Activated T-helper 1 cell treated with anti-CD3 and anti-CD28 coated beads, Interleukin-12 subunit alpha, Interleukin-12 subunit beta, Interleukin-2, Interleukin-4 antibody, amounts not matched to agents 30 ng/mL and 10 ng/mL and 1 ng/mL, durations not matched to agents 14 hours and 24 hours and 36 hours (primary cell): ENCODE results near the gene ADCYAP1. TPM values are rescaled to one million over a fixed set of nuclear protein-coding genes. Genes with fewer than 3 reads are reported as not detected.
A peak's percentile ranks its signal among the peaks of the same experiment; 100 is the strongest.

Source experiments
- DNase-seq: peaks from one replicate; pipeline ENCODE4 v3.0.0; 2021; ENCODE audit warnings: low spot score
- H3K27ac Mint-ChIP-seq: one replicate; pipeline ENCODE4 v1.8.0; 2021; ENCODE audit warnings: mild to moderate bottlenecking, mixed read lengths
- H3K27me3 Mint-ChIP-seq: one replicate; pipeline ENCODE4 v1.8.0; 2022; ENCODE audit warnings: mild to moderate bottlenecking, moderate library complexity, mixed read lengths; ENCODE audit not compliant: insufficient read depth
- H3K36me3 Mint-ChIP-seq: one replicate; pipeline ENCODE4 v1.8.0; 2021; ENCODE audit warnings: low read depth, mixed read lengths
- H3K4me1 Mint-ChIP-seq: one replicate; pipeline ENCODE4 v1.8.0; 2021; ENCODE audit warnings: low read depth, mixed read lengths
- H3K4me3 Mint-ChIP-seq: one replicate; pipeline ENCODE4 v1.8.0; 2021; ENCODE audit warnings: mild to moderate bottlenecking, moderate library complexity, mixed read lengths
- H3K9me3 Mint-ChIP-seq: one replicate; pipeline ENCODE4 v1.8.0; 2021; ENCODE audit warnings: mixed read lengths
- intact Hi-C: fragments of 100-400 bp; cut with micrococcal nuclease; formaldehyde crosslinking; loops from one replicate; pipeline ENCODE4 v1.15.1; 2024
- total RNA-seq: library from RNA; stranded (reverse); gene quantifications from 2 replicates; pipeline ENCODE4 v1.2.3, GENCODE V29; 2022

ADCYAP1 gene
- total RNA-seq, 1 donor from 2014 or later: not detected

GRCh38 chr18:903701-904100 lies 970 bp upstream of the ADCYAP1 start:
- no peaks in the 10 kb centered on the region for H3K9me3 Mint-ChIP-seq
- intact Hi-C loops: loop anchor here (5.0 kb wide), 1 partner anchor 59 kb away; no protein-coding TSS in a partner anchor
- H3K27me3 Mint-ChIP-seq: peaks cover 65% of the 10 kb centered on the region
- DNase-seq: peak; percentile 22
- H3K4me1 Mint-ChIP-seq: peaks cover 4% of the 10 kb centered on the region
- no peak overlapping the region for H3K4me3 Mint-ChIP-seq
- peaks cover 3% of the 10 kb centered on the region for H3K36me3 Mint-ChIP-seq
- H3K27ac Mint-ChIP-seq: peak overlapping the region; percentile 34

GRCh38 chr18:905307-905947 lies 756 bp downstream of the ADCYAP1 start:
- Mint-ChIP-seq H3K27ac (peak overlapping the region; percentile 57), H3K9me3 (no peaks in the 10 kb centered on the region), H3K27me3 (peaks cover 70% of the 10 kb centered on the region), H3K36me3 (peaks cover 5% of the 10 kb centered on the region), H3K4me1 (peaks cover 7% of the 10 kb centered on the region), H3K4me3 (no peak overlapping the region)
- intact Hi-C loops: no loop called here
- DNase-seq: no peak

DNA sequence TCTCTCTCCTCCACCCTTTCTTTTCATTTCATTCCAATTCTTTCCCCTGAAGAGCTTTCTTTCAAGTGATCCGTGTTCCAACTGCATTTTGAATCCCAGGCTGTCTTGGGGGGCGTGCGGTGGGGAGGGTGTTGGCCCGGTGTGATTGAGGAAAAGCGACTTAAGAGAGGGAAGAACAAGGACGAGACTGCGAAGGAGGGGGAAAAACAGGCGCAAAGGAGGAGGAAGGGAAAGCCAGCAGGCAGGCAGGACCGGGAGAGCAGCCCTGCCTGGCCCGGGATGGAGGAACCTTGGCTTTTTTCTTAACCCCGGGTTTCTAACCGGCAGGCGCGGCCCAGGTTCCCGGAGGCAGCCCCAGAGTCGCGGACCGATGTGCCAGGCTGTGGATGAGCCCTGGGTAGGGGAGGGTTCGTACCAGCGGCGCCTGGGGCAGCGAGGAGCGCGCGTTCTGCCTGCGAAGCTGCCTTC lies 1.3 kb downstream of the ADCYAP1 start:
- no peak for DNase-seq
- Mint-ChIP-seq H3K27ac (peak overlapping the region; percentile 57), H3K4me3 (no peak overlapping the region), H3K36me3 (peaks cover 5% of the 10 kb centered on the region), H3K27me3 (peaks cover 71% of the 10 kb centered on the region), H3K4me1 (peaks cover 7% of the 10 kb centered on the region), H3K9me3 (no peaks in the 10 kb centered on the region)
- intact Hi-C loops: no loop called here

DNA sequence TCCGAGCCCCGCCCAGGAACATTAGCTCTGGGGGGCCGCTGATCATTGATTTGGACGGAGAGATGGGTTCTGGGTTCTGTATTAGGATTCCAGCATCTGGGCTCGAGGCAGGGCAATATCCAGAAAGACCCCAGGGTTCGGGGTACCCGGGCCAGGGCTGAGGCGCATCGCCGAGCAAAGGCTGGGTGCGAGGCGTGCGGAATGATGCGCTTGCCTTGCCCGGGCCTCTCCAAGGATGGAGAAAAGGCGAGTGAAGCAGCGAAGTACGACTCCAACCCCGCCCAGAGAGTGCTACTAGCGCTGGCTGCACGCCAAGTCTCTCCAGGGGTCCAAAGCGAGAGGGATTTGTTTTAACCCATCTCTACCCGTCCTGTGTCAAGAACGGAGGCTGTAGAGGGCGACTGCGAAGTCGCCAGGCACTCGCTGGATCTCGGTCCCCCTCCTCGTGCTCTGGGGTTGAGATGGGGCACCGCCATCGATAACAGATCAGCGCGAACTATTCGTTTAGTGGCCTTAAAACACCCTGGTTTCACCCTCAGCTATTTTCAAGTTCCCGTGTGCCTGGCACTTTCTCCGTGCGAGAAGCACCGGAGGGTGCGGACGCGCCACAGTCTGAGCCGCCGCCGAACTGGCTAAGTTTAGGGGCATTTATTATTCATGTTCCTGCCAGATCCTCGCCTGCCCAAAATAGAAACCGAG lies 1.9 kb downstream of the ADCYAP1 start:
- peak overlapping the region; percentile 40 for H3K27ac Mint-ChIP-seq
- no peaks in the 10 kb centered on the region for H3K9me3 Mint-ChIP-seq
- H3K4me1 Mint-ChIP-seq: peaks cover 7% of the 10 kb centered on the region
- intact Hi-C loops: no loop called here
- peaks cover 73% of the 10 kb centered on the region for H3K27me3 Mint-ChIP-seq
- peak overlapping the region; percentile 22 for H3K4me3 Mint-ChIP-seq
- no peak for DNase-seq
- H3K36me3 Mint-ChIP-seq: peaks cover 5% of the 10 kb centered on the region

- H3K4me1 Mint-ChIP-seq: peaks cover 7% of the 10 kb centered on the region
- no peak overlapping the region for H3K4me3 Mint-ChIP-seq
- H3K27me3 Mint-ChIP-seq: peaks cover 74% of the 10 kb centered on the region
- intact Hi-C loops: no loop called here
- DNase-seq: no peak
- no peak overlapping the region for H3K27ac Mint-ChIP-seq
- H3K9me3 Mint-ChIP-seq: no peaks in the 10 kb centered on the region
- H3K36me3 Mint-ChIP-seq: peaks cover 4% of the 10 kb centered on the region
Measured at GRCh38 chr18:907115-907884, 2.6 kb downstream of the ADCYAP1 start.

DNA sequence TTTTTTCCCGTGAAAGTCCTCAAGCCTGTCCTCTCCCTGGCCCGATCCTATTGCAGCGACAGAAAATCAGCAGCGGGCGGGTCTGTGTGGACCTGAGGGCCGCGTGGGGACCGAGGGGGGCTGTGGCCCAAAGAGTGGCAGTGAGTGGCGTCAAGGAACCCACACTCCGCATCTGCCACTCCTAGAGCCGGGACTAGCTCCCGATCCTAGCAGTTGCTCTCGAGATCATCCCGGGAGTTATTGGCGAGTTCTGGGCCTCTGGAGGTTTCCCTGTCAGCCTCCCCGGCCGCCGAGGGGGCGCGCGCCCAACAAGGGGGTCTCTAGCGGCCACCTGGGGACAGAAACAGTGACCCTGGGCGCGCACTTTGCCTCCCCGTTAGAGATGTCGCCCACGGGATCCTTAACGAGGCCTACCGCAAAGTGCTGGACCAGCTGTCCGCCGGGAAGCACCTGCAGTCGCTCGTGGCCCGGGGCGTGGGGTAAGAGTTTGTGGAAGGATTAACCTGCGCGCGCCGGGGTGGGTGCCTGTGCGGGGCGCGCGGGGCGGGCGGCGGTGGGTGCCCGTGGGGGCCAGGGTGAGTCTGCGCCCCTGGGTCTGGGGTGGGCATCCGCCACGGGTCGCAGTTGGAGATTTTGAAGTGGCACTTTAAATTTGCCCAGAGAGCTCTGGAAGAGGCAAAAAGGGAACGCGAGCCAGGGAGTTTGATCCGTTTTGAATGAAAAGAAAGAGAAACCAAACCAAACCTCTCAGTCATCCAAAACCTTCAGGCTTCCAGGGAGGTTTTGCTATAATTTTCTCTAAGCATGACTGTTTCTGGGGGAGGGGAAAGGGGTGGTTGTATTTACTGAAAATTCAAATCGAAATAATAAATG lies 3.5 kb downstream of the ADCYAP1 start:
- Mint-ChIP-seq H3K36me3 (peaks cover 3% of the 10 kb centered on the region), H3K9me3 (no peaks in the 10 kb centered on the region), H3K27me3 (peaks cover 68% of the 10 kb centered on the region), H3K4me3 (peak overlapping the region; percentile 72), H3K27ac (no peak overlapping the region), H3K4me1 (peaks cover 7% of the 10 kb centered on the region)
- no peak for DNase-seq
- intact Hi-C loops: no loop called here

- H3K27me3 Mint-ChIP-seq: peaks cover 62% of the 10 kb centered on the region
- H3K9me3 Mint-ChIP-seq: no peaks in the 10 kb centered on the region
- intact Hi-C loops: no loop called here
- peak overlapping the region; percentile 23 for H3K27ac Mint-ChIP-seq
- peaks cover 3% of the 10 kb centered on the region for H3K36me3 Mint-ChIP-seq
- H3K4me1 Mint-ChIP-seq: peaks cover 7% of the 10 kb centered on the region
- no peak for DNase-seq
- H3K4me3 Mint-ChIP-seq: peak overlapping the region; percentile 72
Measured at GRCh38 chr18:908758-909724, 4.4 kb downstream of the ADCYAP1 start.

GRCh38 chr18:910247-910646 lies 5.6 kb downstream of the ADCYAP1 start:
- Mint-ChIP-seq H3K36me3 (peaks cover 3% of the 10 kb centered on the region), H3K9me3 (no peaks in the 10 kb centered on the region), H3K4me3 (no peak overlapping the region), H3K27ac (no peak overlapping the region), H3K27me3 (peaks cover 52% of the 10 kb centered on the region), H3K4me1 (peaks cover 7% of the 10 kb centered on the region)
- intact Hi-C loops: loop anchor here (5.0 kb wide), 1 partner anchor 408 kb away; the partner anchor contains the start of gene COLEC12
- DNase-seq: no peak

GRCh38 chr18:911025-911424 lies 6.4 kb downstream of the ADCYAP1 start:
- Mint-ChIP-seq H3K4me3 (no peak overlapping the region), H3K27ac (no peak overlapping the region), H3K4me1 (peaks cover 7% of the 10 kb centered on the region), H3K36me3 (peaks cover 3% of the 10 kb centered on the region), H3K27me3 (peaks cover 48% of the 10 kb centered on the region), H3K9me3 (no peaks in the 10 kb centered on the region)
- intact Hi-C loops: loop anchor here (5.0 kb wide), 1 partner anchor 409 kb away; the partner anchor contains the start of gene COLEC12
- DNase-seq: no peak

DNA sequence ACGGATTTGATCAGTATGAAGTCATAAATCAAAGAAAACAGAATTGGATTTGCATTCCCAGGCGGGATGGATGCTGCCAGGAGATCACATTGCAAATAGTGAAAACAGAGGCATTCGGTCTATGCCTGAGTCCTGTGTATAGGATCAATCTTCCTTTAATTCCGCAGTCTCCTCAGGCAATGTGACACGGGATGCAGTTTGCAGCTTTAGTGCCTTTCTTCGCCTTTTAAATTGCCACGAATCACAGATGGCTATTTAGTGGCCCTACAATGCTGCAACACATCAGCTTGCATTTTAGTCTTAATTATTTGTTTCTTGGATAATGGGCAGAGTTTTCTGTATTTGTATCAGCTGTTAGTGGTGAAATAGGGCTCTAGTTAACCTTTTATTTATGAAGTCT lies 6.8 kb downstream of the ADCYAP1 start:
- peaks cover 3% of the 10 kb centered on the region for H3K36me3 Mint-ChIP-seq
- H3K9me3 Mint-ChIP-seq: no peaks in the 10 kb centered on the region
- no peak overlapping the region for H3K4me3 Mint-ChIP-seq
- H3K4me1 Mint-ChIP-seq: peaks cover 7% of the 10 kb centered on the region
- intact Hi-C loops: loop anchor here (5.0 kb wide), 1 partner anchor 409 kb away; the partner anchor contains the start of gene COLEC12
- H3K27ac Mint-ChIP-seq: no peak overlapping the region
- no peak for DNase-seq
- H3K27me3 Mint-ChIP-seq: peaks cover 48% of the 10 kb centered on the region

- DNase-seq: no peak
- Mint-ChIP-seq H3K27me3 (peaks cover 21% of the 10 kb centered on the region), H3K4me1 (no peaks in the 10 kb centered on the region), H3K36me3 (no peaks in the 10 kb centered on the region), H3K4me3 (no peak overlapping the region), H3K27ac (no peak overlapping the region), H3K9me3 (no peaks in the 10 kb centered on the region)
- intact Hi-C loops: no loop called here
Measured at GRCh38 chr18:916562-916961, 11.9 kb downstream of the ADCYAP1 start.
